Measurements from ENCODE around the gene HPD.

DNA sequence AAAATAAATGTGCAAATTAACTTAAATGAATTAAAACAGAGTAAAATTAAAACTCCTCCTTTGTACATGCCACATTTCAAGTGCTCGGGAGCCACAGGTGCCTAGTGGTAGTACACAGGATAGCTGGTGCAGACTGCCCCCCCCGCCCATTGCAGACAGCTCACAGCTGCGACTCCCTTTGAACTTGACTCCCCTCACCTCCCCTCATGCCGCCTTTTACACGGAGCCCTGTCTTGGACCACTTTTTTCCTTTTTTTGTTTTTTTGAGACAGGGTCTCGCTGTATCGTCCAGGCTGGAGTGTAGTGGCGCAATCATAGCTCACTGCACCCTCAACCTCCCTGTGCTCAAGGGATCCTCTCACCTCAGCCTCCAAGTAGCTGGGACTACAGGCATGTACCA lies 43.4 kb downstream of the HPD start:
- TF ChIP-seq, protein P1, sequence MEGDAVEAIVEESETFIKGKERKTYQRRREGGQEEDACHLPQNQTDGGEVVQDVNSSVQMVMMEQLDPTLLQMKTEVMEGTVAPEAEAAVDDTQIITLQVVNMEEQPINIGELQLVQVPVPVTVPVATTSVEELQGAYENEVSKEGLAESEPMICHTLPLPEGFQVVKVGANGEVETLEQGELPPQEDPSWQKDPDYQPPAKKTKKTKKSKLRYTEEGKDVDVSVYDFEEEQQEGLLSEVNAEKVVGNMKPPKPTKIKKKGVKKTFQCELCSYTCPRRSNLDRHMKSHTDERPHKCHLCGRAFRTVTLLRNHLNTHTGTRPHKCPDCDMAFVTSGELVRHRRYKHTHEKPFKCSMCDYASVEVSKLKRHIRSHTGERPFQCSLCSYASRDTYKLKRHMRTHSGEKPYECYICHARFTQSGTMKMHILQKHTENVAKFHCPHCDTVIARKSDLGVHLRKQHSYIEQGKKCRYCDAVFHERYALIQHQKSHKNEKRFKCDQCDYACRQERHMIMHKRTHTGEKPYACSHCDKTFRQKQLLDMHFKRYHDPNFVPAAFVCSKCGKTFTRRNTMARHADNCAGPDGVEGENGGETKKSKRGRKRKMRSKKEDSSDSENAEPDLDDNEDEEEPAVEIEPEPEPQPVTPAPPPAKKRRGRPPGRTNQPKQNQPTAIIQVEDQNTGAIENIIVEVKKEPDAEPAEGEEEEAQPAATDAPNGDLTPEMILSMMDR (IDR thresholded peaks at IDR 0.05), result no peak
- no peak for TF ChIP-seq RXRA (IDR thresholded peaks at IDR 0.05; ENCODE audit: borderline replicate concordance, low read depth)
